H1 (cell line): ENCODE results near the gene SGK1. TPM values are rescaled to one million over a fixed set of nuclear protein-coding genes. Genes with fewer than 3 reads are reported as not detected.

Experiments
- CHD2 ChIP-seq: IDR thresholded peaks from 2 replicates; pipeline ENCODE4 v1.6.1; 2012; ENCODE audit warnings: low read length, improper control_type of control experiment
- CTBP2 ChIP-seq: IDR thresholded peaks from 2 replicates; pipeline ENCODE4 v1.7.0; 2011; ENCODE audit warnings: borderline replicate concordance, mild to moderate bottlenecking, moderate library complexity, mixed read lengths, low read length; ENCODE audit not compliant: insufficient read depth, insufficient read length
- NRF1 ChIP-seq: IDR thresholded peaks from 2 replicates; pipeline ENCODE4 v1.6.1; 2011; ENCODE audit warnings: mild to moderate bottlenecking, low read depth, low read length, improper control_type of control experiment
- RNF2 ChIP-seq: fragments of 200-900, 300-1000 bp; sonication (generic); IDR thresholded peaks from 2 replicates; pipeline ENCODE4 v1.7.1; 2016; ENCODE audit warnings: borderline replicate concordance, low read depth, mild to moderate bottlenecking, antibody characterized with exemption, low read length; ENCODE audit not compliant: poor library complexity, severe bottlenecking; ENCODE audit errors: missing control alignments
- polyA plus RNA-seq, 7 experiments: library from polyadenylated mRNA; depleted of rRNA in 3 of 7; stranded (reverse) in 5 of 7; unstranded in 2 of 7; fragments of >200 nt in 5 of 7; fragments of 200-250 nt in 2 of 7; gene quantifications; 1 replicate in 5 of 7; 2 replicates in 1 of 7; 4 replicates in 1 of 7; pipeline versions ENCODE4 v1.2.1 to v1.2.3, GENCODE V29; 2011 to 2013; ENCODE audit warnings: missing spikeins in 2 of 7, mixed read lengths in 2 of 7
- total RNA-seq: library from RNA; stranded (reverse); fragmentation: NEBNext Ultra II Directional; extraction: Animal tissue kit (Norgen Biotek cat#: 25700); gene quantifications from 2 replicates; pipeline ENCODE4 v1.2.1, GENCODE V29; 2021

The SGK1 gene
- total and polyA plus RNA-seq, 2 of the 8 experiments (the other 6 are each of a cell fraction or from before 2014, with no cell fraction given) = 14.5 to 18.4 TPM

GRCh38 chr6:134145786-134146185 is 172.1 kb downstream of the SGK1 start (continued):
- TF ChIP-seq CTBP2 (no peak), RNF2 (no peak), CHD2 (no peak), NRF1 (no peak)
